Astrocyte of the cerebellum (primary cell): Measurements from ENCODE around the gene ABHD2.

ENCODE experiments used
- DNase-seq: peaks from one replicate; pipeline ENCODE4 v3.0.0-alpha.2; 2011; ENCODE audit warnings: low read depth
- H3K4me3 ChIP-seq: 2 replicates; pipeline ENCODE4 v1.5.1; 2011; ENCODE audit warnings: mild to moderate bottlenecking, low read depth, low read length, moderate library complexity
- in situ Hi-C: cut with HindIII; loops from 2 replicates; pipeline ENCODE4 v1.10.0; 2017; ENCODE audit warnings: low sequenced_read_pairs
- TF ChIP-seq, protein P1 (sequence below): IDR thresholded peaks from 2 replicates; pipeline ENCODE4 v1.5.1; 2012; ENCODE audit warnings: low read length, low read depth, moderate library complexity, mild to moderate bottlenecking; ENCODE audit errors: missing control alignments

Gene ABHD2

DNA sequence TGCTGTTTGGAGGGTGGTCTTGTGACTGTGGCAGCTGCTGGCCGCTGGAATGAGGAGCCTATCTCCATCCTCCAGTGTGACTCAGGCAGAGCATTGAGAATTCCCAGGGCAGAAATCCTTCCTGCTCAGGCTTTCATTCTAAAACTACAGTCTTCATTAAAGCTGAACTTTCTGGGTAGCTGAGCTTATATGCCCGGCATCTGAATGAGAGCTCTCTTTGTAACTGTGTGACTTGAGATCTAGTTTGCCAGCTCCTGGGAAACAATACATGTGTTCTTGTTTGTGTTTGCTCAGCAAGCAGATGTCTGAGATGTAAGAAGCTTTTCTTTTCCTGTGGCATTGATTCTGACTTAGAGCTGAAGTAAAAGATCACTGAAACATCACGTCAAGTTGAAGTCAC lies 110.7 kb downstream of the ABHD2 start:
- in situ Hi-C loops: loop anchor here (10.0 kb wide), 1 partner anchor 294 kb away; no protein-coding TSS in a partner anchor
- no peak for DNase-seq

DNA sequence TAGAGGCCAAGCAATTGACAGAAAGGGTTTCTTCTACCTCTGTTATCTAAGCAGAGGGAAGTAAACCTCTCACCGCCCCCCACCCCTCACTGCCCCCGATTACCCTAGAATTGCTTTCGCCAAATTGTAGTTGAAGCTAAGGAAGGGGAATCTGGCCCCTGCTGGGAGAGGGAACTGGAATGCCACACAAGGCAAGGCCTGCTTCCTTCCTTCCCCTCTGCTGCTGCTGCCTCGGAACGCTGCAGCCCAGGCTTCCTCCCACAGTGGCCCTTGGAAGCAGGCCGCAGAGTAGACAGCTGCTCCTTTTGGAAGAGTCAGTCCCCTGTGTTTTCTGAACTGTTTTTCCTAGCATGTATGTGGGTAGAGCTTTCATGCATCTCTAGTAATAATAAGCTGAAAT lies 111.5 kb downstream of the ABHD2 start:
- TF ChIP-seq, protein P1, sequence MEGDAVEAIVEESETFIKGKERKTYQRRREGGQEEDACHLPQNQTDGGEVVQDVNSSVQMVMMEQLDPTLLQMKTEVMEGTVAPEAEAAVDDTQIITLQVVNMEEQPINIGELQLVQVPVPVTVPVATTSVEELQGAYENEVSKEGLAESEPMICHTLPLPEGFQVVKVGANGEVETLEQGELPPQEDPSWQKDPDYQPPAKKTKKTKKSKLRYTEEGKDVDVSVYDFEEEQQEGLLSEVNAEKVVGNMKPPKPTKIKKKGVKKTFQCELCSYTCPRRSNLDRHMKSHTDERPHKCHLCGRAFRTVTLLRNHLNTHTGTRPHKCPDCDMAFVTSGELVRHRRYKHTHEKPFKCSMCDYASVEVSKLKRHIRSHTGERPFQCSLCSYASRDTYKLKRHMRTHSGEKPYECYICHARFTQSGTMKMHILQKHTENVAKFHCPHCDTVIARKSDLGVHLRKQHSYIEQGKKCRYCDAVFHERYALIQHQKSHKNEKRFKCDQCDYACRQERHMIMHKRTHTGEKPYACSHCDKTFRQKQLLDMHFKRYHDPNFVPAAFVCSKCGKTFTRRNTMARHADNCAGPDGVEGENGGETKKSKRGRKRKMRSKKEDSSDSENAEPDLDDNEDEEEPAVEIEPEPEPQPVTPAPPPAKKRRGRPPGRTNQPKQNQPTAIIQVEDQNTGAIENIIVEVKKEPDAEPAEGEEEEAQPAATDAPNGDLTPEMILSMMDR: no peak
- DNase-seq: no peak
- in situ Hi-C loops: loop anchor here (10.0 kb wide), 1 partner anchor 295 kb away; no protein-coding TSS in a partner anchor
- H3K4me3 ChIP-seq: no peak overlapping the region

More for the DNA sequence above, 110.7 kb downstream of the ABHD2 start:
- no peak overlapping the region for H3K4me3 ChIP-seq
- TF ChIP-seq, protein P1: no peak

DNA sequence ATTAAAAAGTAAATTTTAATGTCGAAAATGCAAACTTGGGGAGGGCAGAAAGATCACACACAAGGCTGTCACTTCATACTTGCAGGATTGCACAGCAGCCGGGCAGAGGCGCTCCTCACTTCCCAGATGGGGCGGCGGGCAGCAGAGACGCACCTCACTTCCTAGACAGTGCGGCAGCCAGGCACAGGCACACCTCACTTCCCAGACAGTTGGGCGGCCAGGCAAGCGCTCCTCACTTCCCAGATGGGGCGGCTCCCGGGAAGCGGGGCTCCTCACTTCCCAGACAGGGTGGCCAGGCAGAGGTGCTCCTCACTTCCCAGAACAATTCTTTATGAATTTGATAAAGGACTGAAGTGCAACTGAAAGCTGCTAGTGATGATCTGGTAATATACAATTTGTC lies 111.9 kb downstream of the ABHD2 start:
- TF ChIP-seq, protein P1: no peak
- in situ Hi-C loops: no loop called here

GRCh38 chr15:89201465-89202005 lies 113.3 kb downstream of the ABHD2 start:
- H3K4me3 ChIP-seq: no peak overlapping the region
- DNase-seq: no peak
- TF ChIP-seq, protein P1: no peak
- in situ Hi-C loops: no loop called here

More for the DNA sequence above, 111.9 kb downstream of the ABHD2 start:
- no peak overlapping the region for H3K4me3 ChIP-seq
- no peak for DNase-seq

DNA sequence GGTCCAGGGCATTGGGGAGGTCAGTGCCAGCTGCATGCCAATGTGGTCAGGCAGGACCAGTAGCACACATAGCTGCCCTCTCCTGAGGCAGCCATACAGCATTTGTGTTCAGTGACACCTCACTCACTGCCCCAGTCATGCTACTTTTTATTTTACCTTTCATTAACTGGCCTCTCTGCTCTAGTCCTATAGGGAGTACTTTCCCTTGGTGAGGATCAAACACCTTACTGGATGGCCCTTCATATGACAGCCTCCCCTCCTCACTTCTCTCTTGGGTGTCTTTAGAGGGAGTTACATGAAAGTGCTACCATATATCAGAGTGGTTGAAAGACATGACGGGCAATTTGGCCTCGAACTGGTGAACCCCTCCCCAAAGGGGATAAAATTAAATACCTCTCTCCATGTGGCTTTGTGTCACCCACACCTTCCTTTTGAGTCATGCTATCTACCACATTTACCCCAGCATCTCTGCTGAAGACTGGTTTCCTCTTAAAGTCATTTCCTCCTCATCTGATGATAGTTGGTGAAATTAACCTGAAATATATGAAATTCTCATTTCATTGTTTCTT lies 115.5 kb downstream of the ABHD2 start:
- in situ Hi-C loops: no loop called here
- no peak for DNase-seq
- TF ChIP-seq, protein P1: no peak
- H3K4me3 ChIP-seq: no peak overlapping the region

- TF ChIP-seq, protein P1: no peak
- in situ Hi-C loops: no loop called here
Measured at GRCh38 chr15:89205991-89206585, 117.8 kb downstream of the ABHD2 start.

More at GRCh38 chr15:89205991-89206585, 117.8 kb downstream of the ABHD2 start:
- no peak for DNase-seq
- H3K4me3 ChIP-seq: no peak overlapping the region
